ENCODE data around the gene DGLUCY. TPM values are rescaled to one million over a fixed set of nuclear protein-coding genes. Genes with fewer than 3 reads are reported as not detected.

Gene DGLUCY
- total and polyA plus RNA-seq, 2 of the 8 experiments (the other 6 are each of a cell fraction or from before 2014, with no cell fraction given) = 24.9 to 31.8 TPM

DNA sequence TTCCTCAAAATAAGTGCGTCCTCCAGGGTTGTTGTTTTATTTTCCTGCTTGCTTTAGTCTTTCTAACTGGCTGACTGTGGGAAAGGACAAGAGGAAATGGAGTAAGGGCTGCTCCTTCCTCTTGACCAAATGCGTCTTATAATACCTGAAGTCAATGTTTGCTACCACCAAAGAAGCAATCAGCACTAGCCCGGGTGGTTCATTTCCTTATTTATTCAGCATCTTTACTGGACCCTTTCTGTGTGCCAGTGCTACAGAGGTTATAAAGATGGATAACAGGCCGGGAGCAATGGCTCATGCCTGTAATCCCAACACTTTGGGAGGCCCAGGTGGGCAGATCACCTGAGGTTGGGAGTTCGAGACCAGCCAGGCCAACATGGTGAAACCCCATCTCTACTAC, 38.3 kb upstream of the DGLUCY start (continued):
- TF ChIP-seq, protein P1, sequence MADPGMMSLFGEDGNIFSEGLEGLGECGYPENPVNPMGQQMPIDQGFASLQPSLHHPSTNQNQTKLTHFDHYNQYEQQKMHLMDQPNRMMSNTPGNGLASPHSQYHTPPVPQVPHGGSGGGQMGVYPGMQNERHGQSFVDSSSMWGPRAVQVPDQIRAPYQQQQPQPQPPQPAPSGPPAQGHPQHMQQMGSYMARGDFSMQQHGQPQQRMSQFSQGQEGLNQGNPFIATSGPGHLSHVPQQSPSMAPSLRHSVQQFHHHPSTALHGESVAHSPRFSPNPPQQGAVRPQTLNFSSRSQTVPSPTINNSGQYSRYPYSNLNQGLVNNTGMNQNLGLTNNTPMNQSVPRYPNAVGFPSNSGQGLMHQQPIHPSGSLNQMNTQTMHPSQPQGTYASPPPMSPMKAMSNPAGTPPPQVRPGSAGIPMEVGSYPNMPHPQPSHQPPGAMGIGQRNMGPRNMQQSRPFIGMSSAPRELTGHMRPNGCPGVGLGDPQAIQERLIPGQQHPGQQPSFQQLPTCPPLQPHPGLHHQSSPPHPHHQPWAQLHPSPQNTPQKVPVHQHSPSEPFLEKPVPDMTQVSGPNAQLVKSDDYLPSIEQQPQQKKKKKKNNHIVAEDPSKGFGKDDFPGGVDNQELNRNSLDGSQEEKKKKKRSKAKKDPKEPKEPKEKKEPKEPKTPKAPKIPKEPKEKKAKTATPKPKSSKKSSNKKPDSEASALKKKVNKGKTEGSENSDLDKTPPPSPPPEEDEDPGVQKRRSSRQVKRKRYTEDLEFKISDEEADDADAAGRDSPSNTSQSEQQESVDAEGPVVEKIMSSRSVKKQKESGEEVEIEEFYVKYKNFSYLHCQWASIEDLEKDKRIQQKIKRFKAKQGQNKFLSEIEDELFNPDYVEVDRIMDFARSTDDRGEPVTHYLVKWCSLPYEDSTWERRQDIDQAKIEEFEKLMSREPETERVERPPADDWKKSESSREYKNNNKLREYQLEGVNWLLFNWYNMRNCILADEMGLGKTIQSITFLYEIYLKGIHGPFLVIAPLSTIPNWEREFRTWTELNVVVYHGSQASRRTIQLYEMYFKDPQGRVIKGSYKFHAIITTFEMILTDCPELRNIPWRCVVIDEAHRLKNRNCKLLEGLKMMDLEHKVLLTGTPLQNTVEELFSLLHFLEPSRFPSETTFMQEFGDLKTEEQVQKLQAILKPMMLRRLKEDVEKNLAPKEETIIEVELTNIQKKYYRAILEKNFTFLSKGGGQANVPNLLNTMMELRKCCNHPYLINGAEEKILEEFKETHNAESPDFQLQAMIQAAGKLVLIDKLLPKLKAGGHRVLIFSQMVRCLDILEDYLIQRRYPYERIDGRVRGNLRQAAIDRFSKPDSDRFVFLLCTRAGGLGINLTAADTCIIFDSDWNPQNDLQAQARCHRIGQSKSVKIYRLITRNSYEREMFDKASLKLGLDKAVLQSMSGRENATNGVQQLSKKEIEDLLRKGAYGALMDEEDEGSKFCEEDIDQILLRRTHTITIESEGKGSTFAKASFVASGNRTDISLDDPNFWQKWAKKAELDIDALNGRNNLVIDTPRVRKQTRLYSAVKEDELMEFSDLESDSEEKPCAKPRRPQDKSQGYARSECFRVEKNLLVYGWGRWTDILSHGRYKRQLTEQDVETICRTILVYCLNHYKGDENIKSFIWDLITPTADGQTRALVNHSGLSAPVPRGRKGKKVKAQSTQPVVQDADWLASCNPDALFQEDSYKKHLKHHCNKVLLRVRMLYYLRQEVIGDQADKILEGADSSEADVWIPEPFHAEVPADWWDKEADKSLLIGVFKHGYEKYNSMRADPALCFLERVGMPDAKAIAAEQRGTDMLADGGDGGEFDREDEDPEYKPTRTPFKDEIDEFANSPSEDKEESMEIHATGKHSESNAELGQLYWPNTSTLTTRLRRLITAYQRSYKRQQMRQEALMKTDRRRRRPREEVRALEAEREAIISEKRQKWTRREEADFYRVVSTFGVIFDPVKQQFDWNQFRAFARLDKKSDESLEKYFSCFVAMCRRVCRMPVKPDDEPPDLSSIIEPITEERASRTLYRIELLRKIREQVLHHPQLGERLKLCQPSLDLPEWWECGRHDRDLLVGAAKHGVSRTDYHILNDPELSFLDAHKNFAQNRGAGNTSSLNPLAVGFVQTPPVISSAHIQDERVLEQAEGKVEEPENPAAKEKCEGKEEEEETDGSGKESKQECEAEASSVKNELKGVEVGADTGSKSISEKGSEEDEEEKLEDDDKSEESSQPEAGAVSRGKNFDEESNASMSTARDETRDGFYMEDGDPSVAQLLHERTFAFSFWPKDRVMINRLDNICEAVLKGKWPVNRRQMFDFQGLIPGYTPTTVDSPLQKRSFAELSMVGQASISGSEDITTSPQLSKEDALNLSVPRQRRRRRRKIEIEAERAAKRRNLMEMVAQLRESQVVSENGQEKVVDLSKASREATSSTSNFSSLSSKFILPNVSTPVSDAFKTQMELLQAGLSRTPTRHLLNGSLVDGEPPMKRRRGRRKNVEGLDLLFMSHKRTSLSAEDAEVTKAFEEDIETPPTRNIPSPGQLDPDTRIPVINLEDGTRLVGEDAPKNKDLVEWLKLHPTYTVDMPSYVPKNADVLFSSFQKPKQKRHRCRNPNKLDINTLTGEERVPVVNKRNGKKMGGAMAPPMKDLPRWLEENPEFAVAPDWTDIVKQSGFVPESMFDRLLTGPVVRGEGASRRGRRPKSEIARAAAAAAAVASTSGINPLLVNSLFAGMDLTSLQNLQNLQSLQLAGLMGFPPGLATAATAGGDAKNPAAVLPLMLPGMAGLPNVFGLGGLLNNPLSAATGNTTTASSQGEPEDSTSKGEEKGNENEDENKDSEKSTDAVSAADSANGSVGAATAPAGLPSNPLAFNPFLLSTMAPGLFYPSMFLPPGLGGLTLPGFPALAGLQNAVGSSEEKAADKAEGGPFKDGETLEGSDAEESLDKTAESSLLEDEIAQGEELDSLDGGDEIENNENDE (IDR thresholded peaks at IDR 0.05; ENCODE audit: insufficient replicate concordance, low read length) = no peak
- TF ChIP-seq RXRA (IDR thresholded peaks at IDR 0.05; ENCODE audit: insufficient read depth, low read depth, low read length) (no peak), CHD2 (IDR thresholded peaks at IDR 0.05; ENCODE audit: low read length) (no peak), ZNF274 (IDR thresholded peaks at IDR 0.05; ENCODE audit: borderline replicate concordance, extremely low read depth, low read length) (no peak), SIRT6 (IDR thresholded peaks at IDR 0.05; ENCODE audit: low read length) (no peak), TCF12 (IDR thresholded peaks at IDR 0.05; ENCODE audit: low read depth, low read length) (no peak), KDM5A (IDR thresholded peaks at IDR 0.05; ENCODE audit: low read length) (no peak), CBX8 (IDR thresholded peaks at IDR 0.05; ENCODE audit: borderline replicate concordance, low read depth, low read length) (no peak)
- TF ChIP-seq, protein P2, sequence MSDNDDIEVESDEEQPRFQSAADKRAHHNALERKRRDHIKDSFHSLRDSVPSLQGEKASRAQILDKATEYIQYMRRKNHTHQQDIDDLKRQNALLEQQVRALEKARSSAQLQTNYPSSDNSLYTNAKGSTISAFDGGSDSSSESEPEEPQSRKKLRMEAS (IDR thresholded peaks at IDR 0.05) = no peak
